Right lobe of liver (tissue), 6 donors: ENCODE data around the gene BCL2L15. TPM values are rescaled to one million over a fixed set of nuclear protein-coding genes. Genes with fewer than 3 reads are reported as not detected.

Experiments
- ATAC-seq, 4 donors: fragments of 200-7000 bp; cut with Tn5 transposase; one replicate each; pipeline ENCODE4 v1.9.1; 2020; ENCODE audit warnings: mild to moderate bottlenecking in 4 of 4, moderate library complexity in 4 of 4
- DNase-seq, 3 donors: peaks; one replicate each; pipeline ENCODE4 v3.0.0-alpha.2; 2020
- H3K27ac ChIP-seq, 3 donors: fragments of 200-600 bp; one replicate each; pipeline ENCODE4 v1.8.0; 2022
- H3K27me3 ChIP-seq, 2 donors: fragments of 200-600 bp; one replicate each; pipeline ENCODE4 v1.8.0; 2022
- H3K36me3 ChIP-seq, 4 donors: fragments of 200-600 bp; sonication (generic) in 1 of 4; one replicate each; pipeline versions ENCODE4 v1.5.1 to v1.8.0; 2017 to 2022; ENCODE audit warnings: control low read depth in 1 of 4
- H3K4me1 ChIP-seq, 4 donors: fragments of 200-600 bp; sonication (generic) in 1 of 4; one replicate each; pipeline versions ENCODE4 v1.5.1 to v1.8.0; 2017 to 2022; ENCODE audit warnings: control low read depth in 1 of 4
- H3K4me3 ChIP-seq, 3 donors: fragments of 200-600 bp; one replicate each; pipeline ENCODE4 v1.8.0; 2022
- H3K9me3 ChIP-seq, 4 donors: fragments of 200-600 bp; sonication (generic) in 1 of 4; one replicate each; pipeline versions ENCODE4 v1.5.1 to v1.8.0; 2017 to 2022; ENCODE audit warnings: control low read depth in 1 of 4
- CTCF ChIP-seq, 4 donors: fragments of 200-600 bp in 3 of 4; fragments of 450-650 bp in 1 of 4; IDR thresholded peaks; one replicate each; pipeline versions ENCODE4 v1.5.1 to v1.8.0; 2016 to 2022; ENCODE audit warnings: antibody characterized with exemption in 4 of 4, mild to moderate bottlenecking in 2 of 4
- POLR2A ChIP-seq: fragments of 450-650 bp; IDR thresholded peaks from one replicate; pipeline ENCODE4 v1.6.1; 2017; ENCODE audit warnings: antibody characterized with exemption, mild to moderate bottlenecking
- WGBS: methylation state at CpG from one replicate; pipeline ENCODE4 v1.1.6; 2018; ENCODE audit warnings: low coverage, low lambda C conversion rate; ENCODE audit not compliant: insufficient coverage; ENCODE audit errors: missing lambda C conversion rate; 5-methylcytosine and 5-hydroxymethylcytosine counted together
- intact Hi-C, 2 donors: fragments of 100-400 bp; cut with DNase I; formaldehyde crosslinking; loops; one replicate each; pipeline versions ENCODE4 v1.11.2 to v1.14.1; 2022
- total RNA-seq, 6 experiments: library from RNA; depleted of rRNA in 2 of 6; stranded (reverse); fragments of >200 nt in 2 of 6; fragmentation: NEBNext Ultra II Directional in 3 of 6; extraction: Animal tissue kit (Norgen Biotek cat#: 25700) in 3 of 6; gene quantifications; one replicate each; pipeline versions ENCODE4 v1.1.0 to v1.2.4, GENCODE V29; 2016 to 2023
- donor health status: DM: no; HTN: yes; CAD: no.
- donor health status: DM: no; HTN: no; CAD: no.
- donor health status: DM: no; HTN: no; CAD: no.
- donor health status: DM: no; HTN: yes; CAD: no.
- donor health status: DM: no; HTN: yes; CAD: no.

BCL2L15 gene
- total RNA-seq, 6 experiments from 2014 or later, result 0.06 to 0.73 (median 0.13) TPM; not detected in 1

- H3K27me3 ChIP-seq, result no peaks in the 10 kb centered on the region
- TF ChIP-seq CTCF (IDR thresholded peaks at IDR 0.05) (no peak), POLR2A (no peak)
- DNase-seq (no peak), ATAC-seq (no peak)
- no peaks in the 10 kb centered on the region for H3K4me1 ChIP-seq
- intact Hi-C loops, result no loop called here
- no peaks in the 10 kb centered on the region for H3K9me3 ChIP-seq
- no peak overlapping the region for H3K4me3 ChIP-seq
- 94% methylated on average over 4 of the region's 4 CpGs for WGBS
- no peak overlapping the region for H3K27ac ChIP-seq
- H3K36me3 ChIP-seq, result no peaks in the 10 kb centered on the region
These were observed 7.7 kb downstream of the BCL2L15 start for GRCh38 chr1:113879739-113880038.

- DNase-seq (no peak), ATAC-seq (no peak)
- Histone ChIP-seq H3K36me3 (no peaks in the 10 kb centered on the region), H3K4me3 (no peak overlapping the region), H3K27me3 (no peaks in the 10 kb centered on the region), H3K4me1 (no peaks in the 10 kb centered on the region), H3K9me3 (no peaks in the 10 kb centered on the region), H3K27ac (no peak overlapping the region)
- TF ChIP-seq CTCF (IDR thresholded peaks at IDR 0.05), result no peak
- no peak for TF ChIP-seq POLR2A
- intact Hi-C loops, result no loop called here
- 77% methylated on average over 4 of the region's 5 CpGs for WGBS
These were observed 11.2 kb downstream of the BCL2L15 start for GRCh38 chr1:113876176-113876575.

GRCh38 chr1:113875714-113876113, 11.7 kb downstream of the BCL2L15 start:
- DNase-seq (no peak), ATAC-seq (no peak)
- WGBS, result 90% methylated on average over 2 of the region's 2 CpGs
- intact Hi-C loops, result no loop called here
- Histone ChIP-seq H3K36me3 (no peaks in the 10 kb centered on the region), H3K9me3 (no peaks in the 10 kb centered on the region), H3K4me3 (no peak overlapping the region), H3K27me3 (no peaks in the 10 kb centered on the region), H3K4me1 (no peaks in the 10 kb centered on the region), H3K27ac (no peak overlapping the region)
- TF ChIP-seq POLR2A (no peak), CTCF (IDR thresholded peaks at IDR 0.05) (no peak)

- Histone ChIP-seq H3K36me3 (no peaks in the 10 kb centered on the region), H3K4me1 (no peaks in the 10 kb centered on the region), H3K27me3 (no peaks in the 10 kb centered on the region), H3K4me3 (no peak overlapping the region), H3K27ac (no peak overlapping the region), H3K9me3 (no peaks in the 10 kb centered on the region)
- 41% methylated on average over 1 of the region's 1 CpG for WGBS
- intact Hi-C loops, result no loop called here
- TF ChIP-seq CTCF (IDR thresholded peaks at IDR 0.05) (peak in 1 of 4 donors; percentile 10), POLR2A (no peak)
- DNase-seq (no peak), ATAC-seq (no peak)
These were observed 13.1 kb downstream of the BCL2L15 start for GRCh38 chr1:113874012-113874879.
